ENCODE results near the gene ALDOA.
A peak's percentile ranks its signal among the peaks of the same experiment; 100 is the strongest.
"Not testable (repeated sequence)": the region's sequence is repeated elsewhere in the genome, so short reads cannot be mapped to it uniquely, and the experiment has no call there.

The ALDOA gene

DNA sequence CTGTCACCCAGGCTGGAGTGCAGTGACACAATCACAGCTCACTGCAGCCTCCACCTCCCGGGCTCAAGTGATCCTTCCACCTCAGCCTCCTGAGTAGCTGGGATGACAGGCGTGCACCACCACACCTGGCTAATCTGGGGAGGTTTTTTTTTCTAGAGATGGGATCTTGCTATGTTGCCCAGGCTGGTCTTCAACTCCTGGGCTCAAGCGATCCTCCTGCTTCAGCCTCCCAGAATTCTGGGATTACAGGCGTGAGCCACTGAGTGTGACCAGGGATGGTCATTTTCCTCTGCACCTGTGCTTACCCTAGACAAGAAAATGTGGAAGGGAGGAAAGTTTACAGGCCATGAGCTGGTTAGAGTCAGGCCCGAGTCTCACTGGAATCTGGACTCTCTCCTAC is 24.9 kb upstream of the ALDOA start:
- not testable (repeated sequence) for H3K9me3 ChIP-seq (ENCODE audit: control insufficient read depth in 1 of 2, low read length in 2 of 2); H3K4me3 ChIP-seq (ENCODE audit: low read depth in 1 of 2, low read length in 2 of 2); H3K27ac ChIP-seq (ENCODE audit: low read depth, low read length); H3K4me1 ChIP-seq (ENCODE audit: control insufficient read depth in 1 of 2, insufficient read depth in 2 of 2, low read length in 2 of 2); H3K27me3 ChIP-seq (ENCODE audit: control insufficient read depth in 1 of 2, insufficient read depth in 2 of 2, low read length in 2 of 2); H3K9ac ChIP-seq (ENCODE audit: low read depth in 1 of 2, low read length in 2 of 2); H3K36me3 ChIP-seq (ENCODE audit: control insufficient read depth in 1 of 2, insufficient read depth in 2 of 2, low read length in 2 of 2)

DNA sequence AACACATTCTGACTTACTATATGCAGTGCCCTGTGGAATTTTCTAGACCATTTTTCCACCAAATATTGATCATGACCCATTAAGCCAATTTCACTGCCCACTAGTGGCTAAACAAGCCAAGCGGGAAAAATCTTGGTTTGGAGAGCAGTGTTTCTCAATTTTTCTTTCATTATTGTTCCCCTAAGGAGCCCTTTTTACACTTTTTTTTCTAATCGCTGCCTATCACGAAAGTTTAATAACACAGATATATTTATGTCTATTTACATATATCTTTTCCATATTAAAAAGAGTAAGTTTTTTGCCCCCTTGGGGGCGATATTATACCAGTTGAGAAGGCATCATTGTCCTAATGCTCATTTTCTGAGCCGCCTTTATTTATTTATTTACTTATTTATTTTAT is 23.7 kb upstream of the ALDOA start:
- no peaks in the 10 kb centered on the region for H3K9me3 ChIP-seq (ENCODE audit: control insufficient read depth in 1 of 2, low read length in 2 of 2)
- H3K9ac ChIP-seq (ENCODE audit: low read depth in 1 of 2, low read length in 2 of 2) = no peak overlapping the region
- H3K36me3 ChIP-seq (ENCODE audit: control insufficient read depth in 1 of 2, insufficient read depth in 2 of 2, low read length in 2 of 2) = no peaks in the 10 kb centered on the region
- H3K4me3 ChIP-seq (ENCODE audit: low read depth in 1 of 2, low read length in 2 of 2) = no peak overlapping the region
- no peak overlapping the region for H3K27ac ChIP-seq (ENCODE audit: low read depth, low read length)
- no peaks in the 10 kb centered on the region for H3K27me3 ChIP-seq (ENCODE audit: control insufficient read depth in 1 of 2, insufficient read depth in 2 of 2, low read length in 2 of 2)
- H3K4me1 ChIP-seq (ENCODE audit: control insufficient read depth in 1 of 2, insufficient read depth in 2 of 2, low read length in 2 of 2) = no peaks in the 10 kb centered on the region

DNA sequence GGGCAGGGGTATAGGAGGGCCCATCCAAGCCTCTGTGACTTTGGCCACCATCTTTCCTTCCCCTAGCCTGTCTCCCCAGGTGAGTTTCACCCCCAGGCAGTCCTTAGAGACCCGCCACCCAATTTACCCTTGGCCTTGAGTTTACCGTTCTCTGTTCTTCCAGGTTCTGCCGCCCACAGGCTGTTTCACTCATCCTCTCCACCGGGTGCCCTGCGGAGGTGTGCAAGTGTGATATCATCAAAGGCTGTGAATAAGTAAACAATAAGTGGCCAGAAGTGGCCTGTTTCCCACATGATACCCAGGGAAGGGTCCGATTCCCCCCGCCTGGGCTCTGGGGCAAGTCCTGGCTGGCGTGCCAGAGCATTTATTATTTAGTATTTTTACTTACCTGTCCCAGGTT is 19.4 kb upstream of the ALDOA start:
- Histone ChIP-seq H3K27me3 (ENCODE audit: control insufficient read depth in 1 of 2, insufficient read depth in 2 of 2, low read length in 2 of 2) (no peaks in the 10 kb centered on the region), H3K4me3 (ENCODE audit: low read depth in 1 of 2, low read length in 2 of 2) (no peak overlapping the region), H3K4me1 (ENCODE audit: control insufficient read depth in 1 of 2, insufficient read depth in 2 of 2, low read length in 2 of 2) (no peaks in the 10 kb centered on the region), H3K27ac (ENCODE audit: low read depth, low read length) (no peak overlapping the region), H3K36me3 (ENCODE audit: control insufficient read depth in 1 of 2, insufficient read depth in 2 of 2, low read length in 2 of 2) (no peaks in the 10 kb centered on the region), H3K9me3 (ENCODE audit: control insufficient read depth in 1 of 2, low read length in 2 of 2) (no peaks in the 10 kb centered on the region), H3K9ac (ENCODE audit: low read depth in 1 of 2, low read length in 2 of 2) (no peak overlapping the region)

DNA sequence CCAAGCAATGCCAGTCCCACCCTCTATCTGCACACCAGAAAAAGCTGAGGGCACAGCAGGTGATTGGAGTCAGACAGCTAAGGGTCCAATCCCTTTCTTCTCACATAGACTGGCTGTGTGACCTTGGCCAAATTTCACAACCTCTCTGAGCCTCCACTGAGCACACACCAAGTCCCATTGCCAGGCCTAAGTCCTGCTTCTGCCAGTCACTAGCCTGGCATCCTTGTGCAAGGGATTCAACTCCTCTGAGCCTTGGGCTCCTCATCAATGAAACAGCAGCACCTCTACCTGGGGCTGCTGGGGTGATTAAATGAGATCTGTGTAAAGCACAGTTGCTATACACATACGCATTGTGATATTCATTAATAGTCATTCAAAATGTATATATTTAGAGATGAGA is 19.0 kb upstream of the ALDOA start:
- H3K9me3 ChIP-seq (ENCODE audit: control insufficient read depth in 1 of 2, low read length in 2 of 2) = no peaks in the 10 kb centered on the region
- H3K27ac ChIP-seq (ENCODE audit: low read depth, low read length) = no peak overlapping the region
- H3K4me1 ChIP-seq (ENCODE audit: control insufficient read depth in 1 of 2, insufficient read depth in 2 of 2, low read length in 2 of 2) = no peaks in the 10 kb centered on the region
- H3K9ac ChIP-seq (ENCODE audit: low read depth in 1 of 2, low read length in 2 of 2) = no peak overlapping the region
- no peaks in the 10 kb centered on the region for H3K36me3 ChIP-seq (ENCODE audit: control insufficient read depth in 1 of 2, insufficient read depth in 2 of 2, low read length in 2 of 2)
- H3K27me3 ChIP-seq (ENCODE audit: control insufficient read depth in 1 of 2, insufficient read depth in 2 of 2, low read length in 2 of 2) = no peaks in the 10 kb centered on the region
- H3K4me3 ChIP-seq (ENCODE audit: low read depth in 1 of 2, low read length in 2 of 2) = no peak overlapping the region

DNA sequence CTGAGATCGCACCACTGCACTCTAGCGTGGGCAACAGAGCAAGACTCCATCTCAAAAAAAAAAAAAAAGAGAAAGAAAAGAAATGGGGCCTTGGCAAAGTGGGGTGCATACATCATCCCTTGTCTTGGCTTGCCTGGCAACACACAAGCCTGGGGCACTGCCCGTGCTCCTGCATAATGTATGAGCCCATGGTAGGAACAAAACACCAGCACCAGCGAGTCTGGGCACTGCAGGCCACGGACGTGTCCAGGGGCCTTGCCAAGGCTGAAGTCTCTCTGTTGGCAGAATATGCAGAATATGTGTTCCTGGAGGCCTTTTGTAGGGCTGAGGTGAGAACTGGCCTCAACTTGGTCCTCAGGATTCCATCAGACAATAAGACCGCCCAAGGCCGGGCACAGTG is 15.7 kb upstream of the ALDOA start:
- no peak overlapping the region for H3K27ac ChIP-seq (ENCODE audit: low read depth, low read length)
- H3K36me3 ChIP-seq (ENCODE audit: control insufficient read depth in 1 of 2, insufficient read depth in 2 of 2, low read length in 2 of 2) = no peaks in the 10 kb centered on the region
- no peaks in the 10 kb centered on the region for H3K27me3 ChIP-seq (ENCODE audit: control insufficient read depth in 1 of 2, insufficient read depth in 2 of 2, low read length in 2 of 2)
- no peaks in the 10 kb centered on the region for H3K9me3 ChIP-seq (ENCODE audit: control insufficient read depth in 1 of 2, low read length in 2 of 2)
- peaks cover 8 to 10% of the 10 kb centered on the region in 2 donors for H3K4me1 ChIP-seq (ENCODE audit: control insufficient read depth in 1 of 2, insufficient read depth in 2 of 2, low read length in 2 of 2)
- H3K9ac ChIP-seq (ENCODE audit: low read depth in 1 of 2, low read length in 2 of 2) = no peak overlapping the region
- H3K4me3 ChIP-seq (ENCODE audit: low read depth in 1 of 2, low read length in 2 of 2) = no peak overlapping the region

DNA sequence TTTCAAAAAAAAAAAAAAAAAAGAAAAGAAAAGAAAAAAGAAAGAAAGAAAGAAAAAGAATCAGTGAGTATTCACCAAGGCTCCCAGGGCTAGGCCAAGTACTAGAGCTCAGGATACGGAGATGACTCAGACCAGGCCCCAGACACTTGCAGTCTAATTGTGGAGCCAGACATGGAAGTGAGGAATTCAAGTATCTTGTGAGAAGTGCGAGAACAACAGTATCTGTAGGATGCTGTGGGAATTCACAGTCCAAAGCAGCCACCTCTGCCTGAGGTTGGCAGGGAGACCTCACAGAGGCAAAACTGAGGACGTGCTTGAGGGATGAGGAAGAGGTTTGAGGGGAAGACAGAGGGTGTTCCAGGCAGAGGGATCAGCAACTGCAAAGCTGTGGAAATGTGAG is 14.0 kb upstream of the ALDOA start:
- H3K9ac ChIP-seq (ENCODE audit: low read depth in 1 of 2, low read length in 2 of 2) = no peak overlapping the region
- peaks cover 8 to 13% of the 10 kb centered on the region in 2 donors for H3K4me1 ChIP-seq (ENCODE audit: control insufficient read depth in 1 of 2, insufficient read depth in 2 of 2, low read length in 2 of 2)
- no peaks in the 10 kb centered on the region for H3K27me3 ChIP-seq (ENCODE audit: control insufficient read depth in 1 of 2, insufficient read depth in 2 of 2, low read length in 2 of 2)

DNA sequence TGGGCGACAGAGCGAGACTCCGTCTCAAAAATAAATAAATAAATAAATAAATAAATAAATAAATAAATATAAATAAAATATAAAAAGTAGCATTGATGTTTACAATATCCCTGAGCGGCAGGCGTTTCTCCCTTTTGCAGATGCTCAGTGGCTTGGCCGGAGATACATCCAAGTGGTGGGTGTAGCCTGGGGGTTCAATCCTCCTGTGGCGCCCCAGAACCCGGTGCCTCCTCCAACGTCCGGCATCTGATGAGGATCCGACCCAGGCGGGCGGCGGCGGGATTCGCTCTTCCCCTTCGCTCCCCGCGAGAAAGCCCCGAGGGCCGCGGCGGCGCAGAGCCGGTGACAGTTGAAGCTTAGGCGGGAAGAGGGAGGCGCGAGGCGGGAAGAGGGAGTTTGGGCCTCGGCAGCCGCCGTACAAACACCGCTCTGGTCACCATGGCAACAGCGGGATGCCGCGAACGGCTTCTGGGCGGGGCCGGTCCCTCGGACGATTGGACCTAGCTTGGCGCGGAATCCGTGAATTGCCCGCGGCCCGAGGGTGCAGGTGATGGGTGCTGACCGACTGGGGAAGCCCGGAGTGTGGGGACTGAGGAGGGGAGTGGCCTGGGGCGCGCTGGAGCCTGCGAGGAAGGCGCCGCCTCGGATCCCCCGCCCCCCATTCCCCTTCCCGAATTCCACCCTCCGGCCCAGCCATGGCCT is 12.7 kb upstream of the ALDOA start:
- Histone ChIP-seq H3K4me3 (ENCODE audit: low read depth in 1 of 2, low read length in 2 of 2) (peak overlapping the region; percentile 73 to 84), H3K4me1 (ENCODE audit: control insufficient read depth in 1 of 2, insufficient read depth in 2 of 2, low read length in 2 of 2) (peaks cover 8 to 13% of the 10 kb centered on the region in 2 donors), H3K27ac (ENCODE audit: low read depth, low read length) (no peak overlapping the region), H3K9me3 (ENCODE audit: control insufficient read depth in 1 of 2, low read length in 2 of 2) (no peaks in the 10 kb centered on the region), H3K36me3 (ENCODE audit: control insufficient read depth in 1 of 2, insufficient read depth in 2 of 2, low read length in 2 of 2) (no peaks in the 10 kb centered on the region), H3K9ac (ENCODE audit: low read depth in 1 of 2, low read length in 2 of 2) (peak overlapping the region in 1 of 2 donors; percentile 60), H3K27me3 (ENCODE audit: control insufficient read depth in 1 of 2, insufficient read depth in 2 of 2, low read length in 2 of 2) (no peaks in the 10 kb centered on the region)

More for the DNA sequence above, 14.0 kb upstream of the ALDOA start:
- Histone ChIP-seq H3K27ac (ENCODE audit: low read depth, low read length) (no peak overlapping the region), H3K4me3 (ENCODE audit: low read depth in 1 of 2, low read length in 2 of 2) (no peak overlapping the region), H3K36me3 (ENCODE audit: control insufficient read depth in 1 of 2, insufficient read depth in 2 of 2, low read length in 2 of 2) (no peaks in the 10 kb centered on the region), H3K9me3 (ENCODE audit: control insufficient read depth in 1 of 2, low read length in 2 of 2) (no peaks in the 10 kb centered on the region)

DNA sequence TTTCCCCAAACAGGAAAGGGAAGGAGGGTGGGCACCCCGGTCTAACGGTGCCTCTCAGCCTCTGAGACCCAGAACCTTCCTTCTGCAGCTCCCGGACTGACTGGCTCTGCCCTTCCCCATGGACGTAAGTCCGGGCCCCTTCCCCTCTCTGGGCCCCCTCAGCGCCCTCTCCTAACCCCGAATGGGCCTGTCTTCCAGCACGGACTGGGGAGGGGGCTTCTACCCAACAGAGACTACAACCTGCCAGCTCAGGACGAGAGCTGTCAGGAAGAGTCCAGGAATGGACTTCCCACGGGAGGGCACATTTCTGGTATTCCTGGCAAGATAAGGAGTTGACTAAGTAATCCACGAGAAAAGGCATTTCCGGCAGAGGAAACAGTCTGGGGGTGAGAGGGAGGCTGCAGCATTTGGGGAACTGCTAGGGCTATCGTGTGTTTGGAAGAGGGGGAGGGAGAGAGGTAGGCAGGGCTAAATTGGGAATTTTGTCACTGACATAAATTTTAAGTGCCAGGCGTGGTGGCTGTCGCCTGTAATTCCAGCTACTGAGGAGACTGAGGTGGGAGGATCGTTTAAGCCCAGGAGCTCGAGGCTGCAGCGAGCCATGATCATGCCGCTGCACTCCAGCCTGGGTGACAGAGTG is 12.1 kb upstream of the ALDOA start:
- Histone ChIP-seq H3K9ac (ENCODE audit: low read depth in 1 of 2, low read length in 2 of 2) (peak overlapping the region in 1 of 2 donors; percentile 60), H3K27me3 (ENCODE audit: control insufficient read depth in 1 of 2, insufficient read depth in 2 of 2, low read length in 2 of 2) (no peaks in the 10 kb centered on the region), H3K4me3 (ENCODE audit: low read depth in 1 of 2, low read length in 2 of 2) (peak overlapping the region; percentile 73 to 84), H3K27ac (ENCODE audit: low read depth, low read length) (no peak overlapping the region), H3K9me3 (ENCODE audit: control insufficient read depth in 1 of 2, low read length in 2 of 2) (no peaks in the 10 kb centered on the region), H3K36me3 (ENCODE audit: control insufficient read depth in 1 of 2, insufficient read depth in 2 of 2, low read length in 2 of 2) (no peaks in the 10 kb centered on the region), H3K4me1 (ENCODE audit: control insufficient read depth in 1 of 2, insufficient read depth in 2 of 2, low read length in 2 of 2) (peaks cover 8 to 13% of the 10 kb centered on the region in 2 donors)

DNA sequence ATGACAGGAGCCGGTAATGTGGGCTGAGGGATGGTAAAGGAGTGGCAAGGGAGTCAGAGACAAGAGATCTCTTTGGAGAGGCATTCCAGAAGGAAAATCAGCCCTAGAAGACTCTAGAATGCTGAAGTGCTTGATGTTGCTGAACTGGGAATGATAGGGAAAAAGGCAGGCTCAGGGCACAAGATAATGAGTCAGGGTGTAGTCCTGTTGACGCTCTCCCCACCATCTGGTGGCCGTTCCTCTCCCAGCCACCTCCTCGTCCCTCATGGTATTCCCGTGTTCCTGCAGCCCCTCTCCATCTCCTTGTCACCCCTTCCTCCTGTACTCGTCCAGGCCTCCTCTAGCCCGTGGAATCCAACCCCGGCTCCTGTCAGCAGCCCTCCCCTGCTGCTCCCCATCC is 11.1 kb upstream of the ALDOA start:
- no peaks in the 10 kb centered on the region for H3K36me3 ChIP-seq (ENCODE audit: control insufficient read depth in 1 of 2, insufficient read depth in 2 of 2, low read length in 2 of 2)
- no peak overlapping the region for H3K9ac ChIP-seq (ENCODE audit: low read depth in 1 of 2, low read length in 2 of 2)
- no peak overlapping the region for H3K4me3 ChIP-seq (ENCODE audit: low read depth in 1 of 2, low read length in 2 of 2)
- no peak overlapping the region for H3K27ac ChIP-seq (ENCODE audit: low read depth, low read length)
- H3K27me3 ChIP-seq (ENCODE audit: control insufficient read depth in 1 of 2, insufficient read depth in 2 of 2, low read length in 2 of 2) = no peaks in the 10 kb centered on the region
- peaks cover 8 to 13% of the 10 kb centered on the region in 2 donors for H3K4me1 ChIP-seq (ENCODE audit: control insufficient read depth in 1 of 2, insufficient read depth in 2 of 2, low read length in 2 of 2)
- no peaks in the 10 kb centered on the region for H3K9me3 ChIP-seq (ENCODE audit: control insufficient read depth in 1 of 2, low read length in 2 of 2)

DNA sequence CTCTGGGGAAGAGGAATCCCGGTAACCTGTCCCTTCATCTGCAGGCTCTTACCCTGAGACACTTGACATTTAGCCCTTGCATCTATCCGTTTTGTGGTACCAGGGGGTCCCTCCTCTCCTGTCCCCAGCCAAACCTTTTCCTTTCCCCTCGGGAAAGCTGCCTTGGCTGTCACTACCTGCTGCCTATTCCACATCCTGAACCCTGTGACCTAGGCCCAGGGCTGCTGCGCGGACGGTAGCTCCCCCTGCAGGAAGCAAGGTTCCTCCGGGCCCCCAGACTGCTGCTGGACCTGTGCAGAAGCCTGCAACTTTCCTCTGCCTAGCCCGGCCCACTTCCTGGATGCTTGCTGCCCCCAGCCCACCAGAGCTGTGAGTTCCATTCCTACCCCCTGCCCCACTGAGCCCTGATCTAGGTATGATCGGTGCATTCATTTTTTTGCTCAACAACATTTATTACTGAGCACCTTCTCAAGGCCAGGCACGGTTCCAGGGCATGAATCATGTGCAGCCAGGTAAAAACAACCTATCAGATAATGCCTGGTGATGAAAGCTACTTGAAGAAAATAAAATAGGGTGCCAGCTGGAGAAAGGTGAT is 10.5 kb upstream of the ALDOA start:
- no peak overlapping the region for H3K27ac ChIP-seq (ENCODE audit: low read depth, low read length)
- no peaks in the 10 kb centered on the region for H3K9me3 ChIP-seq (ENCODE audit: control insufficient read depth in 1 of 2, low read length in 2 of 2)
- no peaks in the 10 kb centered on the region for H3K27me3 ChIP-seq (ENCODE audit: control insufficient read depth in 1 of 2, insufficient read depth in 2 of 2, low read length in 2 of 2)
- no peak overlapping the region for H3K9ac ChIP-seq (ENCODE audit: low read depth in 1 of 2, low read length in 2 of 2)
- peaks cover 8 to 13% of the 10 kb centered on the region in 2 donors for H3K4me1 ChIP-seq (ENCODE audit: control insufficient read depth in 1 of 2, insufficient read depth in 2 of 2, low read length in 2 of 2)
- H3K4me3 ChIP-seq (ENCODE audit: low read depth in 1 of 2, low read length in 2 of 2) = no peak overlapping the region
- H3K36me3 ChIP-seq (ENCODE audit: control insufficient read depth in 1 of 2, insufficient read depth in 2 of 2, low read length in 2 of 2) = no peaks in the 10 kb centered on the region
